Measurements from ENCODE around the gene TMPRSS12. TPM values are rescaled to one million over a fixed set of nuclear protein-coding genes. Genes with fewer than 3 reads are reported as not detected.
"Not testable (repeated sequence)": the region's sequence is repeated elsewhere in the genome, so short reads cannot be mapped to it uniquely, and the experiment has no call there.

The TMPRSS12 gene
- total RNA-seq, 1 donor from 2014 or later, result not detected

- no peak overlapping the region for H3K4me3 ChIP-seq
- DNase-seq (ENCODE audit: low spot score), result no peak
- H3K9me3 Mint-ChIP-seq, result no peaks in the 10 kb centered on the region
- H2AFZ ChIP-seq (replicated peaks), result no peak overlapping the region
- H3K36me3 Mint-ChIP-seq, result peaks cover 5% of the 10 kb centered on the region
- no peaks in the 10 kb centered on the region for H4K20me1 ChIP-seq (ENCODE audit: low read depth)
- H3K4me3 Mint-ChIP-seq, result no peak overlapping the region
- H3K4me1 Mint-ChIP-seq, result no peaks in the 10 kb centered on the region
- H3F3A ChIP-seq (ENCODE audit: low read depth), result no peaks in the 10 kb centered on the region
- no peak overlapping the region for H3K4me2 ChIP-seq
- no peak for TF ChIP-seq CTCF (IDR thresholded peaks at IDR 0.05)
- no peak for TF ChIP-seq EZH2 (IDR thresholded peaks at IDR 0.05)
- no peak for TF ChIP-seq EZH2phosphoT487 (IDR thresholded peaks at IDR 0.05)
- no peaks in the 10 kb centered on the region for H3K36me3 ChIP-seq
- no peaks in the 10 kb centered on the region for H3K79me2 ChIP-seq (ENCODE audit: low read depth)
- no peaks in the 10 kb centered on the region for H3K27me3 Mint-ChIP-seq (ENCODE audit: insufficient read depth, low read depth)
- H3K9ac ChIP-seq, result no peak overlapping the region
- H3K27me3 ChIP-seq, result no peaks in the 10 kb centered on the region
- H3K4me1 ChIP-seq, result no peaks in the 10 kb centered on the region
- H3K9me3 ChIP-seq (ENCODE audit: low read depth), result no peaks in the 10 kb centered on the region
- no peak overlapping the region for H3K27ac Mint-ChIP-seq
- H3K27ac ChIP-seq, result no peak overlapping the region
Measured at GRCh38 chr12:50822082-50822481, 20.6 kb upstream of the TMPRSS12 start.

GRCh38 chr12:50823724-50824123, 19.0 kb upstream of the TMPRSS12 start:
- not testable (repeated sequence) for H3K9me3 ChIP-seq (ENCODE audit: low read depth); H3K4me1 Mint-ChIP-seq; H3F3A ChIP-seq (ENCODE audit: low read depth); H3K27me3 Mint-ChIP-seq (ENCODE audit: insufficient read depth, low read depth); H3K36me3 Mint-ChIP-seq; H3K9ac ChIP-seq; DNase-seq (ENCODE audit: low spot score); H3K4me2 ChIP-seq; H3K27ac ChIP-seq; H4K20me1 ChIP-seq (ENCODE audit: low read depth); H3K79me2 ChIP-seq (ENCODE audit: low read depth); H3K4me3 Mint-ChIP-seq; H3K27me3 ChIP-seq; H3K4me3 ChIP-seq; H3K4me1 ChIP-seq; H3K27ac Mint-ChIP-seq; H3K36me3 ChIP-seq; H2AFZ ChIP-seq (replicated peaks); H3K9me3 Mint-ChIP-seq

GRCh38 chr12:50824914-50825313, 17.8 kb upstream of the TMPRSS12 start:
- Histone ChIP-seq H3K9me3 (ENCODE audit: low read depth) (no peaks in the 10 kb centered on the region), H3K4me1 (no peaks in the 10 kb centered on the region), H3K36me3 (no peaks in the 10 kb centered on the region), H3K4me3 (no peak overlapping the region), H3K79me2 (ENCODE audit: low read depth) (no peaks in the 10 kb centered on the region), H3F3A (ENCODE audit: low read depth) (no peaks in the 10 kb centered on the region), H3K27ac (no peak overlapping the region), H3K4me2 (no peak overlapping the region), H3K9ac (no peak overlapping the region), H3K27me3 (no peaks in the 10 kb centered on the region), H4K20me1 (ENCODE audit: low read depth) (no peaks in the 10 kb centered on the region), H2AFZ (replicated peaks) (no peak overlapping the region)
- Mint-ChIP-seq H3K4me3 (no peak overlapping the region), H3K4me1 (no peaks in the 10 kb centered on the region), H3K9me3 (no peaks in the 10 kb centered on the region), H3K36me3 (no peaks in the 10 kb centered on the region), H3K27me3 (ENCODE audit: insufficient read depth, low read depth) (no peaks in the 10 kb centered on the region), H3K27ac (no peak overlapping the region)
- TF ChIP-seq CTCF (IDR thresholded peaks at IDR 0.05), result no peak
- no peak for TF ChIP-seq EZH2phosphoT487 (IDR thresholded peaks at IDR 0.05)
- no peak for TF ChIP-seq EZH2 (IDR thresholded peaks at IDR 0.05)
- DNase-seq (ENCODE audit: low spot score), result no peak

- H3K4me1 Mint-ChIP-seq, result no peaks in the 10 kb centered on the region
- no peaks in the 10 kb centered on the region for H3K9me3 Mint-ChIP-seq
- no peaks in the 10 kb centered on the region for H3K9me3 ChIP-seq (ENCODE audit: low read depth)
- H3F3A ChIP-seq (ENCODE audit: low read depth), result no peaks in the 10 kb centered on the region
- no peak overlapping the region for H3K4me3 ChIP-seq
- no peaks in the 10 kb centered on the region for H3K4me1 ChIP-seq
- H3K36me3 Mint-ChIP-seq, result no peaks in the 10 kb centered on the region
- no peak overlapping the region for H3K4me3 Mint-ChIP-seq
- H2AFZ ChIP-seq (replicated peaks), result no peak overlapping the region
- no peak for TF ChIP-seq EZH2phosphoT487 (IDR thresholded peaks at IDR 0.05)
- TF ChIP-seq EZH2 (IDR thresholded peaks at IDR 0.05), result no peak
- TF ChIP-seq CTCF (IDR thresholded peaks at IDR 0.05), result peak; percentile 65
- H3K4me2 ChIP-seq, result no peak overlapping the region
- H3K79me2 ChIP-seq (ENCODE audit: low read depth), result no peaks in the 10 kb centered on the region
- H3K9ac ChIP-seq, result no peak overlapping the region
- H3K27me3 ChIP-seq, result no peaks in the 10 kb centered on the region
- H3K27ac ChIP-seq, result no peak overlapping the region
- H3K36me3 ChIP-seq, result no peaks in the 10 kb centered on the region
- no peaks in the 10 kb centered on the region for H4K20me1 ChIP-seq (ENCODE audit: low read depth)
- H3K27me3 Mint-ChIP-seq (ENCODE audit: insufficient read depth, low read depth), result no peaks in the 10 kb centered on the region
- no peak overlapping the region for H3K27ac Mint-ChIP-seq
- peak; percentile 37 for DNase-seq (ENCODE audit: low spot score)
Measured at GRCh38 chr12:50825372-50825838, 17.3 kb upstream of the TMPRSS12 start.

All from neural progenitor cell (in vitro differentiated cells).